ENCODE measurements around the gene TMUB1. TPM values are rescaled to one million over a fixed set of nuclear protein-coding genes. Genes with fewer than 3 reads are reported as not detected.

Gene TMUB1, protein sequence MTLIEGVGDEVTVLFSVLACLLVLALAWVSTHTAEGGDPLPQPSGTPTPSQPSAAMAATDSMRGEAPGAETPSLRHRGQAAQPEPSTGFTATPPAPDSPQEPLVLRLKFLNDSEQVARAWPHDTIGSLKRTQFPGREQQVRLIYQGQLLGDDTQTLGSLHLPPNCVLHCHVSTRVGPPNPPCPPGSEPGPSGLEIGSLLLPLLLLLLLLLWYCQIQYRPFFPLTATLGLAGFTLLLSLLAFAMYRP
- total RNA-seq (2014; rRNA removed; shearing (Covaris generic)), result 73.4 and 80.3 TPM in 2 replicates

DNA sequence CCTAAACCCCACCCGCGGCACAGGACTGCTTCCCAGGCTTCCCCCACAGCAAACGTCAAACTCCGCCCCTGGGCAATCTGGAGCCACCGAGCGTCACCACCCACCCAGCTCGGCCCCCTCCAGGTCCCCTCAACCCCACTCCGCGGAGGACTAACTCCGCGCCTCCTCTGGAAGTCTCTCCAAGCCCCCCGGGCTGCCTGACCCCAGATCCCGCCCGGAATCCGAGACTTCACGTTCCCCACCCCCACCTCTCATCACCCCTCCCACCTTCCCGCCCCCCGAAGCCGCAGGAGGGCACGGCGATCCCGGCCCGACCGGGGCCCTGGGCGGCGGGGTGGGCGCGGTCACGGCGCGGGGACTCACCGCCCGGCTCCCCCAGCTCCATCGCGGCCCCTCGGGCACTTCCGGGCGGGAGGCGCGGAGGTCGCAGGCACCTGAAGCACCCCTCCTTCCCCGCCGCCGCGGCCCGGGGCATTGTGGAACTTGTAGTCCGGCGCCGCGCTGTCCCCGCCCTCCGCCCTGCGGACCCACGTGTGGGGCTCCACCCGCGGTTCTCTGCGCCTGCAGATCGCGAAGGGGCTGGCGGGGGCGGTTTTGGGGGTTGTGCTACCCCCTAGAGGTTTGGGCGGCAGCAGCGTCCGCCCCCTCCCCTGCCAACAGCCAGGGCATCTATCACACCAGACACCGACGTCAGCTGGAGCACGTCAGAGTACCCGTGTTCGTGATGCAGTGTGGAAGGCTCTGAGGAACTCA lies at the start of gene TMUB1:
TMUB1 (minus strand) TSS at position 423 of the 753 bp plus-strand sequence. CDS start 930 bp downstream, outside the sequence.
- DNase-seq (ENCODE audit: low read depth), result peak; percentile 70

DNA sequence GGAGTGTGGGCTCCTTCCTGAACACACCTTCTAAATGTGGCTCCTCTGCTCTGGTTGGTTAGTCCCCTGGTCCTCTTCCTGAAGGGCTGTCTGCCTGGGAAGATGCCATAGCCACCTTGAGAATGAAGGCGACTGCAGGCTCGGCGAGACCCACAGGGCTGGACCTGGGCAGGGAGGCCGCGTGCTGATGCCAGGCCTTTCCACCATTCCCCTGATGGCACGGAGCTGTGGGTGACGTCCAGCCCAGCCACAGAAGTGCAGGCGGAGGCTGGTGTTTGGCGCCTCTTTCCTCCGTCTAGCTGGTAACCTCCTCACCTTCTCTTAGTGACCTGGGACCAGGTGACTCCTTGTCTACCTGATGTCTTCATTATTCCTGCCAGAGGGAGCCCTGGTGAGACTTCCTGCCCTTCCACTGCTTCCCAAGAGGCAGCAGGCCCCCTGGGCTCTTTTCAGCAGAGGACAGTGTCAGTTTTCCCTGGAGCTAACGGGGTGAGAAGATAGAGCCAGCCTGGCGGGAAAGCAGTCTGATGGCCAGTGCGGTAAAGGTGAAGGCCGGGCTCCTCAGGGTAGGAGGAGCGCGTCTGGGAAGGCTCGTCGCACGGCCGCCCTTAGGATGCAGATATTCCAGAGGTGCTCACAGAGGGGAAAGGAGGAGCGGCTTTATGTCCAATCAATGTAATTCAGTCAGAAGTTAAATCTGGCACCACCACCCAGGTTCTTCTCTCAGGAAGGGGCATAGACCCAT lies 49.3 kb upstream of the TMUB1 start:
- DNase-seq (ENCODE audit: low read depth), result no peak

- DNase-seq (ENCODE audit: low read depth), result no peak
Observed at GRCh38 chr7:151131592-151132293, 48.5 kb upstream of the TMUB1 start.

DNA sequence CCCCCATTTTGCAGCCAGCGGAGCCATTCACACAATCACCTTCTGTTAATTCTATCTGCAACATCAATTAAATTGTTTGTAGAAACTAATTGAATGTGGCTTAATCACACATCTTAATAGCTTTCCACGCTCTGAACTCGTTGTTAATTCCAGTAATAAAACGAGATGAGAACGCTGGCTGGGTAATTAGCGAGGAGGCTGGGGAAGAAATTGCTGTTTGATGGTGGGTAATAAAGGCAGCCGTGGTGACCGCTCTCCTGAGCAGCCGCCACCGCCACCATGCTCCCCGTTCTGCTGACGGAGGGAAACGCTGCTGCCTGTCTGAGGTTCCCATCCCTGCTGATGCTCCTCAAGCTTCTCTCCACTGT lies 47.9 kb upstream of the TMUB1 start:
- no peak for DNase-seq (ENCODE audit: low read depth)

DNA sequence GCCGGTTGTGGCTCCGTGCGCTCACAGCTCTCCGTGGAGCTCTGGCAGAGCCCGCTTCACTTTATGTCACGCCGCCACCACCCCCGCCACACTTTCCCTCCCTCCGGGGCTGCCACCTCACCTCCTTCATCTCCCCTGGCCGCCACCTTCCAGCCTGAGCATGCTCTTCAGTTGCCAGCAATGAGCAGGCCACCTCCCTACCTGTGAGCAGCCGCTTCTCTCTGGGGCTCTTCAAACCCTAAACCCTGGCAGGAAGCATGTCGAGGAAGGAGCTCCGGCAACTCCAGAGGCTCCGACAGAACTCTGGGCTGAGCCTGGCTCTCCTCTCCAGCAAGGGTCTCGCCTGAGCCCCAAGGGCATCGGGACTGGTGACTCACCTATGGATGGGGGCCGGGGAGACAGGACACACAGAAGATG lies 47.5 kb upstream of the TMUB1 start:
- no peak for DNase-seq (ENCODE audit: low read depth)

GRCh38 chr7:151129960-151130591 lies 46.8 kb upstream of the TMUB1 start:
- no peak for DNase-seq (ENCODE audit: low read depth)

DNA sequence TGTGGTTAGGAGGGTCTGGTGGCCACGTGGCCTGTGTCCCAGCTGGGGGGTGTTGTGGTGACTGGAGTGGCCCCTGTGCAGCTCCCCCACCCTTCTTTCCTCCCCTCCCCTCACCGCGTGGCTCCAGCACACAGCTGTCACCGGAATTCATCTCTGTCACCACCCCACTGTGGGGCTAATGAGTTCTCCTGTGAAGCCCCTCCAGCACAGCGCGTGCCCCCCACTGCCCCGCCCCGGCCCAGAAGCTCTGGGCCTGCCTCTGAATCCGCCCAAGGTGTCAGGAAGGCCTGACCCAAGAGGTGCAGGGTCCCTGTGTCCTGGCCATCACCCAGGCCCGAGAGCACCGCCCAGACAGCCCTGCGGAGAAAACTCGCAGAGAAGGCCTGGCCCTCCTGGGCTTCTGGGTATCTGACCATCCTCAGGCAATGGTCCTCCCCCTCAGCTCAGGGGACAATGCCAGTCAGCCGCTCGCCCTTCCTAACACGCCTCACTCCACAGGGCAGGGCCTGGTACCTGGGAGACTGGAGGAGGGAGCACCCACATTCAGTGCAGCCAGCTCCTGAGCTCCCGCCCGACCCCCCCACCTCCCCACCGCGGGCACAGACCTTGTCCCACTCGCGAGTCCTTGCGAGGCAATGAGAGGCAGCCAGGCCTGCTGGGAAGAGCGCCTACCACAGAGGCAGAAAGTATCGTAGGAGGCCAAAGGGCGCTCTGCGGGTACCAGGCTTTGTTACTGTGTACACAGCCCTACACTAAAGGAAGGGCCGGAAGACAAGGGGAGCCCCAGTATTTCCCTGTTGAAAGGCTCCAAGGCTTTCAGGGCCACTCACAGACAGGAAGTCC lies 46.0 kb upstream of the TMUB1 start:
- DNase-seq (ENCODE audit: low read depth), result no peak

DNA sequence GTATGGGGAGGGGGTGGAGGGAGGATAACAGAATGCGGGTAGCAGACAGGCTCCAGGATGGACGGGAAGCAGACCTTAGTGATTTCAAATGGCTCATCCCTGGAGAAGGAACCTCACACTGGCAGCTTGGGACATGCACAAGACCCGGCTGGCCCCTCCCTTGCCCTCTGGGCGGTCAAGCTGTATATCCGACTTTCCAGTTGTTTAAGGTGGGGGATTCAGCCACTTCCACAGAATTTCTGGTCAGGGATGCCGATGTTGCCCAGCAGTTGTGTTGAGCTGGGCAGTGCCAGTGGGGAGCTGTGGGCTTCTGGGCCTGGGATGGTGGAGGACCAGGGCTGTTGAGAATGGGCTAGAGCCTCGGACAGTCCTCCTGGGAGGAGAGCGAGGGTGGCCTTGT lies 45.4 kb upstream of the TMUB1 start:
- DNase-seq (ENCODE audit: low read depth), result no peak

GRCh38 chr7:151128144-151128543 lies 44.9 kb upstream of the TMUB1 start:
- DNase-seq (ENCODE audit: low read depth), result no peak

DNA sequence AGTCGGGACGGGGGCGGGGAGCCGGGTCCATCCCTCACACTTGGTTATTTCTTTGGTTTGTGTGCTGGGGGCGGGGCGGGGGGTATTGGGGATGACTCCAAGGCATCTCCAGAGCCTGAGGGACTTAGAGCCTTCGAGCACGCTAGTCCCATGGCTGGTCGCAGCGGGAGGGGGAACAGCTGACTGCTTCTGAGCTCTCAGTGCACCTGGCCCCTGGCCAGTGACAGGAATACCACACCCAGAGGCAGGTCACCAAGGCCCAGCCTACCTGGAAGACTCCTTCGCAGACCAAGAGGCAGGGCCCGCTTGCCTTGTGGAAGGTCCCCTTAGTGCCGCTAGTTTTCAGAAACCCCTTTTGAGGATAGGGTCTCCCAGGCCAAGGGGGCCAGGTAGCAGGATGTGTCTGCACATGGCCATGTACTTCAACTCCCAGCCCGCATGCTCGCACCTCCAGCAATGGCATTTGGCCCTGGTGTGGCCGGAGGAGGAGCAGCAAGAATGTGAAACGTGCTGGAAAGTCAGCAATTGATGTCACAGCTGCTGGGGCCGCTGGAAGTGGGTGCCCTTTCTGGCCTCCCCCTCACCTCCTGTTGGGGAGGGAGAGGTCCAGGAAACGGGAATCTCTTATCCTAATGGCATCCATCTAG lies 43.3 kb upstream of the TMUB1 start:
- no peak for DNase-seq (ENCODE audit: low read depth)

GRCh38 chr7:151125846-151126481 lies 42.7 kb upstream of the TMUB1 start:
- no peak for DNase-seq (ENCODE audit: low read depth)

- DNase-seq (ENCODE audit: low read depth), result no peak
Observed at GRCh38 chr7:151125470-151125845, 42.2 kb upstream of the TMUB1 start.

- no peak for DNase-seq (ENCODE audit: low read depth)
Observed at GRCh38 chr7:151124899-151125399, 41.7 kb upstream of the TMUB1 start.

DNA sequence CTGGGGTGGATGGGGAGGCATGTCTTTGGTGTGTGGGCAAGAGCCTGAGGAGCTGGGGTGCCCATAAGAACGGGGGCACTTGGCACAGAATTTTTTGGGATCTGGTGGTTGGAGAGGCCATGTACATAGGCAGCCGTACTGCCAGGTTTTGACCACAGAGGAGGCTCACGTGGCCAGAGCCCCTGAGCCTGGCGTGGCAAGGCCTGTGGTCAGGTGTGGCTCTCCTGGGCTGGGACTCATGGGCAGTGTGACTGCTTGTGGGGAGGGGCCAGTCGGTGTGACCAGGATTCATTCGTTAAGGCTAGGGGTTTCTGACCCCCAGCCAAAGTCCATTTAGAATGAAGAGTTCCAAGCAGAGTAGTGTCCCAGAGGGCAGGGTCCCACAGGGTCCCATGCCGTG lies 41.2 kb upstream of the TMUB1 start:
- DNase-seq (ENCODE audit: low read depth), result no peak

DNA sequence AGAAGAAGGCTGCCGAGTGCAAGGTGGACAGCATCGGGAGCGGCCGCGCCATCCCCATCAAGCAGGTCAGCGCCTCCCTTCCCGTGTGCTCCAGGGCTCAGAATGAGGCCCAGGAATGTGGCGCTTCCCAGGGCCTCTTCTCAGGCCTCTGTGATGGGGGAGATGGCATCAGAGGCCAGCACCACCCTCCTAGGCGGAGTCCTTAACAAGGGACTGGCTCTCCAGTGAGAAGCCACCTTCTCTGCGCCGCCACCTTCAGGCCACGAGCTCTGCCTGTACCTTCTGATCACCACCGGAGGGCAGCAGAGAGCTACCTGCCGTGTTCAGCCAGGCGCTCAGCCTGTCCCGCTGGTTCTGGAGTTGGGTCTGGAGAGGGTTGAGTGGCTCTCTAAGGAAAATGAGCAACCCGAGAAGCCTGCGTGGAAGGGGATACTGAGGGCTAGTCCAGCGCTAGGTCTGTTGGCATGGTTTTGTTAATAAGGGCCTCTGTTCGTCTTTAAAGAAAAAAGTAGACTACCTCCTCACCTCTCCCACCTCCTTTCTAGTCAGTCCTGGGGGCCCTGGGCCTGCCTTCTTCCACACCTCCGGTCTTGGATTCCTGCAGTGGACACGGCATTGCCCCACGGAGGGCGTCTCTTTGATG lies 40.6 kb upstream of the TMUB1 start:
- DNase-seq (ENCODE audit: low read depth), result peak; percentile 61

DNA sequence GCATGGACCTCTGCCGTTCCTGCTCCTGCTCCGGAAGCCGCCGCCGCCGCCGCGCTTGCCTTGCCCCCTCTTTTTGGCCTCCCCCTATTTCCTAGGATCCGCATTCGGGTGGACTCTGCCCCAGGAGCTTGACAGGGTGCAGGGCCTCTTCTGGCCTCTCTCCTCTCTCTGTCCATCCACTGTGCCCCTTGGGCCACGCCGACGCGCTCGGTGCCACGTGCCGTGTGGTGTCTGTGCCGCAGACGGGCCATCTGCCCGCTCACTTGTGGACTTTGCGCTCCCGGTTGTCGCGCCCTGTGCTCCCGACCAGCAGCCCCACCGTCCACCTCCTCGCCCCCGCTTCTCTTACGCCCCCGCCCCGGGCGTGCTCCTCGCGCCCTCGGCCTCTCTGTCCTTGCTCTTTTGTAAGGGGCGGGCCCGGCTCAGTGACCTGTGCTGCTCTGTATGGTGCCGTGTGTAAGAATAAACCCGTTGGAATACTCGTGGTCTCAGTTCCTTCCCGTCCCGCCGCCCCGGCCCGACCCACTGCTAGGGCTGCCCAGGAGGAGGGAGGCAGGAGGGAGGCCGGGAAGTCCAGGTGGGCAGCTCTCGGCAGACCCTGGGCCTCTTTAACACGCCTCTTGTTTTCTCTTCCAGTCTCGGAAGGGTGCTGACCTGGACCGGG lies 40.0 kb upstream of the TMUB1 start:
- DNase-seq (ENCODE audit: low read depth), result no peak

GRCh38 chr7:151122796-151123157 lies 39.5 kb upstream of the TMUB1 start:
- no peak for DNase-seq (ENCODE audit: low read depth)

GRCh38 chr7:151122276-151122675 lies 39.0 kb upstream of the TMUB1 start:
- no peak for DNase-seq (ENCODE audit: low read depth)

All from M059J (cell line).